HepG2 (cell line): ENCODE data around the gene ENSA. TPM values are rescaled to one million over a fixed set of nuclear protein-coding genes. Genes with fewer than 3 reads are reported as not detected.

Source experiments
- AFF4 ChIP-seq: sonication (generic); formaldehyde crosslinking; IDR thresholded peaks from 2 replicates; pipeline ENCODE4 v1.4.0; 2020; ENCODE audit warnings: missing genetic modification reagents
- AGO2 ChIP-seq: fragments of 200-400 bp; formaldehyde crosslinking; optimal IDR thresholded peaks from 2 replicates; pipeline ENCODE3; 2017; ENCODE audit warnings: mild to moderate bottlenecking, low read depth, low read length, moderate library complexity
- ELF4 ChIP-seq: sonication (generic); formaldehyde crosslinking; IDR thresholded peaks from 2 replicates; pipeline ENCODE4 v1.5.0; 2020; ENCODE audit warnings: missing genetic modification reagents, mild to moderate bottlenecking, moderate library complexity, borderline replicate concordance
- HHEX ChIP-seq: IDR thresholded peaks from 2 replicates; pipeline ENCODE4 v1.6.1; 2016; ENCODE audit warnings: control low read depth
- HNRNPUL1 ChIP-seq: fragments of 200-400 bp; formaldehyde crosslinking; IDR thresholded peaks from 2 replicates; pipeline ENCODE4 v1.6.1; 2017; ENCODE audit warnings: low read depth, mild to moderate bottlenecking, low read length, moderate library complexity
- HOXA5 ChIP-seq: sonication (generic); formaldehyde crosslinking; IDR thresholded peaks from 2 replicates; pipeline ENCODE4 v1.4.0; 2020; ENCODE audit warnings: missing genetic modification reagents
- JUN ChIP-seq: sonication (generic); formaldehyde crosslinking; IDR thresholded peaks from 2 replicates; pipeline ENCODE4 v1.4.0; 2020; ENCODE audit warnings: mild to moderate bottlenecking, missing genetic modification reagents
- KDM2A ChIP-seq: sonication (generic); formaldehyde crosslinking; IDR thresholded peaks from 2 replicates; pipeline ENCODE4 v1.4.0; 2020; ENCODE audit warnings: low read depth, missing genetic modification reagents, borderline replicate concordance
- MTA1 ChIP-seq: sonication (generic); formaldehyde crosslinking; IDR thresholded peaks from 2 replicates; pipeline ENCODE4 v1.4.0; 2020; ENCODE audit warnings: missing genetic modification reagents, mild to moderate bottlenecking, borderline replicate concordance
- REXO4 ChIP-seq: sonication (generic); formaldehyde crosslinking; IDR thresholded peaks from 2 replicates; pipeline ENCODE4 v1.8.0; 2022; ENCODE audit warnings: missing genetic modification reagents, mild to moderate bottlenecking, borderline replicate concordance
- RFXAP ChIP-seq: sonication (generic); formaldehyde crosslinking; IDR thresholded peaks from 2 replicates; pipeline ENCODE4 v1.4.0; 2020; ENCODE audit warnings: missing genetic modification reagents, borderline replicate concordance
- SP2 ChIP-seq: sonication (generic); formaldehyde crosslinking; IDR thresholded peaks from 2 replicates; pipeline ENCODE4 v1.5.1; 2020; ENCODE audit warnings: mild to moderate bottlenecking, missing genetic modification reagents
- SRSF1 ChIP-seq: fragments of 200-400 bp; formaldehyde crosslinking; optimal IDR thresholded peaks from 2 replicates; pipeline ENCODE3; 2017; ENCODE audit warnings: mild to moderate bottlenecking, low read depth, low read length, moderate library complexity
- TOE1 ChIP-seq: sonication (generic); formaldehyde crosslinking; IDR thresholded peaks from 2 replicates; pipeline ENCODE4 v1.4.0; 2020; ENCODE audit warnings: mild to moderate bottlenecking, missing genetic modification reagents
- TOPORS ChIP-seq: sonication (generic); formaldehyde crosslinking; IDR thresholded peaks from 2 replicates; pipeline ENCODE4 v1.8.0; 2023; ENCODE audit warnings: mild to moderate bottlenecking, missing genetic modification reagents
- TSC22D2 ChIP-seq: sonication (generic); formaldehyde crosslinking; IDR thresholded peaks from 2 replicates; pipeline ENCODE4 v1.5.1; 2020; ENCODE audit warnings: missing genetic modification reagents, mild to moderate bottlenecking, borderline replicate concordance
- ZBTB10 ChIP-seq: sonication (generic); formaldehyde crosslinking; IDR thresholded peaks from 2 replicates; pipeline ENCODE4 v1.4.0; 2020; ENCODE audit warnings: missing genetic modification reagents, borderline replicate concordance
- ZMAT5 ChIP-seq: sonication (generic); formaldehyde crosslinking; IDR thresholded peaks from 2 replicates; pipeline ENCODE4 v1.5.0; 2020; ENCODE audit warnings: mild to moderate bottlenecking, low read depth, missing genetic modification reagents, borderline replicate concordance
- ZNF143 ChIP-seq: sonication (generic); formaldehyde crosslinking; IDR thresholded peaks from 2 replicates; pipeline ENCODE4 v1.4.0; 2020; ENCODE audit warnings: missing genetic modification reagents
- ZNF343 ChIP-seq: sonication (generic); formaldehyde crosslinking; IDR thresholded peaks from 2 replicates; pipeline ENCODE4 v1.4.0; 2020; ENCODE audit warnings: mild to moderate bottlenecking, missing genetic modification reagents
- ZNF780A ChIP-seq: sonication (generic); formaldehyde crosslinking; IDR thresholded peaks from 2 replicates; pipeline ENCODE4 v1.8.0; 2022; ENCODE audit warnings: mild to moderate bottlenecking, missing genetic modification reagents, moderate library complexity
- ZSCAN12 ChIP-seq: sonication (generic); formaldehyde crosslinking; IDR thresholded peaks from 2 replicates; pipeline ENCODE4 v1.9.0; 2021; ENCODE audit warnings: mild to moderate bottlenecking, missing genetic modification reagents
- polyA plus RNA-seq, 8 experiments: library from polyadenylated mRNA; depleted of rRNA in 3 of 8; stranded (reverse) in 7 of 8; unstranded in 1 of 8; fragments of >200 nt; fragmentation: Illumina TruSeq in 4 of 8; extraction: Trizol in 4 of 8; gene quantifications; 2 replicates each; pipeline versions ENCODE4 v1.2.1 to v1.2.3, GENCODE V29; 2011 to 2016; ENCODE audit warnings: low read depth in 4 of 8, missing spikeins in 1 of 8, mixed read lengths in 1 of 8; ENCODE audit not compliant: insufficient read depth in 1 of 8
- total RNA-seq, 5 experiments: library from RNA; depleted of rRNA; stranded (reverse); fragments of >200 nt; fragmentation: Illumina TruSeq; extraction: Trizol; gene quantifications; 2 replicates each; pipeline ENCODE4 v1.2.3, GENCODE V29; 2016; ENCODE audit warnings: low read depth in 1 of 5

Gene ENSA
- total and polyA plus RNA-seq, 2 of the 13 experiments (the other 11 are each of a cell fraction or from before 2014, with no cell fraction given): 54.5 to 111 TPM

- TF ChIP-seq ZBTB10 (CRISPR knock-in tag) (peak; percentile 69; the same call in 1 of the 2 replicates), ZNF343 (peak; percentile 73; the same call in 1 of the 2 replicates), ZNF780A (CRISPR knock-in tag) (no peak), JUN (CRISPR knock-in tag) (no peak), SP2 (CRISPR knock-in tag) (no peak; the same call in 1 of the 2 replicates), ZMAT5 (CRISPR knock-in tag) (no peak), ELF4 (no peak), TSC22D2 (CRISPR knock-in tag) (no peak; the same call in 1 of the 2 replicates), TOPORS (CRISPR knock-in tag) (no peak), REXO4 (CRISPR knock-in tag) (no peak), AGO2 (peak; percentile 99), ZSCAN12 (CRISPR knock-in tag) (no peak), SRSF1 (no peak), AFF4 (CRISPR knock-in tag) (peak; percentile 93), RFXAP (CRISPR knock-in tag) (peak; percentile 75; the same call in 1 of the 2 replicates), MTA1 (CRISPR knock-in tag) (no peak), HOXA5 (CRISPR knock-in tag) (peak; percentile 55; the same call in 1 of the 2 replicates), KDM2A (CRISPR knock-in tag) (peak; percentile 56; the same call in 1 of the 2 replicates), HNRNPUL1 (no peak), TOE1 (CRISPR knock-in tag) (no peak), HHEX (CRISPR knock-in tag) (no peak), ZNF143 (CRISPR knock-in tag) (peak; percentile 43; the same call in 1 of the 2 replicates)
Observed at GRCh38 chr1:150579110-150579944, 50.1 kb downstream of the ENSA start, which contains the start of gene MCL1 (continued).
